GM19463 (cell line): ENCODE results near the gene DYSF.

Source experiments
- ATAC-seq: cut with Tn5 transposase; IDR thresholded peaks from one replicate; pipeline ENCODE4 v1.9.1; 2021; ENCODE audit warnings: mild to moderate bottlenecking, moderate library complexity; ENCODE audit not compliant: unreplicated experiment

Gene DYSF

GRCh38 chr2:71697106-71698004, 244.0 kb downstream of the DYSF start:
- no peak for ATAC-seq

GRCh38 chr2:71699428-71699827, 246.1 kb downstream of the DYSF start:
- no peak for ATAC-seq

- no peak for ATAC-seq
These were observed 246.8 kb downstream of the DYSF start for GRCh38 chr2:71700041-71700657.

- ATAC-seq: no peak
These were observed 247.5 kb downstream of the DYSF start for GRCh38 chr2:71700658-71701397.

- no peak for ATAC-seq
These were observed 249.0 kb downstream of the DYSF start for GRCh38 chr2:71702071-71702970.

GRCh38 chr2:71702971-71703898, 249.9 kb downstream of the DYSF start:
- ATAC-seq: no peak

- ATAC-seq: no peak
These were observed 250.8 kb downstream of the DYSF start for GRCh38 chr2:71704131-71704561.

- ATAC-seq: no peak
These were observed 251.3 kb downstream of the DYSF start for GRCh38 chr2:71704688-71705087.

- no peak for ATAC-seq
These were observed 252.0 kb downstream of the DYSF start for GRCh38 chr2:71705171-71705960.

- ATAC-seq: no peak
These were observed 252.8 kb downstream of the DYSF start for GRCh38 chr2:71706121-71706520.

GRCh38 chr2:71706836-71707235, 253.5 kb downstream of the DYSF start:
- no peak for ATAC-seq

GRCh38 chr2:71710367-71711132, 257.2 kb downstream of the DYSF start:
- no peak for ATAC-seq

- no peak for ATAC-seq
These were observed 257.9 kb downstream of the DYSF start for GRCh38 chr2:71711133-71711855.

GRCh38 chr2:71712158-71712818, 258.9 kb downstream of the DYSF start:
- ATAC-seq: no peak

GRCh38 chr2:71713581-71714580, 260.5 kb downstream of the DYSF start:
- no peak for ATAC-seq
